ENCODE results near the gene HCAR3. TPM values are rescaled to one million over a fixed set of nuclear protein-coding genes. Genes with fewer than 3 reads are reported as not detected.

Gene HCAR3
- total and polyA plus RNA-seq, 2 of the 13 experiments (the other 11 are each of a cell fraction or from before 2014, with no cell fraction given) = 0.11 to 12.8 TPM

- TF ChIP-seq, protein P1, sequence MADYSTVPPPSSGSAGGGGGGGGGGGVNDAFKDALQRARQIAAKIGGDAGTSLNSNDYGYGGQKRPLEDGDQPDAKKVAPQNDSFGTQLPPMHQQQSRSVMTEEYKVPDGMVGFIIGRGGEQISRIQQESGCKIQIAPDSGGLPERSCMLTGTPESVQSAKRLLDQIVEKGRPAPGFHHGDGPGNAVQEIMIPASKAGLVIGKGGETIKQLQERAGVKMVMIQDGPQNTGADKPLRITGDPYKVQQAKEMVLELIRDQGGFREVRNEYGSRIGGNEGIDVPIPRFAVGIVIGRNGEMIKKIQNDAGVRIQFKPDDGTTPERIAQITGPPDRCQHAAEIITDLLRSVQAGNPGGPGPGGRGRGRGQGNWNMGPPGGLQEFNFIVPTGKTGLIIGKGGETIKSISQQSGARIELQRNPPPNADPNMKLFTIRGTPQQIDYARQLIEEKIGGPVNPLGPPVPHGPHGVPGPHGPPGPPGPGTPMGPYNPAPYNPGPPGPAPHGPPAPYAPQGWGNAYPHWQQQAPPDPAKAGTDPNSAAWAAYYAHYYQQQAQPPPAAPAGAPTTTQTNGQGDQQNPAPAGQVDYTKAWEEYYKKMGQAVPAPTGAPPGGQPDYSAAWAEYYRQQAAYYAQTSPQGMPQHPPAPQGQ (CRISPR knock-in tag; IDR thresholded peaks at IDR 0.05; ENCODE audit: borderline replicate concordance) = no peak
- no peak for TF ChIP-seq ATF1 (CRISPR knock-in tag; IDR thresholded peaks at IDR 0.05)
- no peak for TF ChIP-seq ZNF720 (CRISPR knock-in tag; IDR thresholded peaks at IDR 0.05)
- no peak for TF ChIP-seq MZF1 (CRISPR knock-in tag; IDR thresholded peaks at IDR 0.05; ENCODE audit: borderline replicate concordance)
- no peak for TF ChIP-seq SOX6 (IDR thresholded peaks at IDR 0.05)
- TF ChIP-seq SOX6 (CRISPR knock-in tag; IDR thresholded peaks at IDR 0.05) = peak; percentile 37; the same call in 1 of the 2 replicates
- no peak for TF ChIP-seq POLR2A (IDR thresholded peaks at IDR 0.05; ENCODE audit: insufficient read depth in 1 of 2, low read depth in 2 of 2, low read length in 2 of 2)
- TF ChIP-seq CBX1 (IDR thresholded peaks at IDR 0.05; ENCODE audit: low read depth) = no peak
- no peak for TF ChIP-seq HDAC6 (IDR thresholded peaks at IDR 0.05; ENCODE audit: low read depth, low read length)
- TF ChIP-seq KLF6 (CRISPR knock-in tag; IDR thresholded peaks at IDR 0.05) = no peak
- TF ChIP-seq ZNF605 (CRISPR knock-in tag; IDR thresholded peaks at IDR 0.05) = 0 out of 2 replicates have a peak, but pooled peaks have one; percentile 40
- no peak for TF ChIP-seq THRA (CRISPR knock-in tag; IDR thresholded peaks at IDR 0.05; ENCODE audit: borderline replicate concordance)
- no peak for TF ChIP-seq PCBP1 (IDR thresholded peaks at IDR 0.05; ENCODE audit: borderline replicate concordance, low read depth, low read length)
- peak; percentile 75 for TF ChIP-seq RCOR2 (CRISPR knock-in tag; IDR thresholded peaks at IDR 0.05)
- TF ChIP-seq HMG20A (CRISPR knock-in tag; IDR thresholded peaks at IDR 0.05; ENCODE audit: borderline replicate concordance) = peak; percentile 40; the same call in 1 of the 2 replicates
- no peak for TF ChIP-seq PCBP2 (optimal IDR thresholded peaks at IDR 0.05; ENCODE audit: low read depth, low read length, poor library complexity, severe bottlenecking)
- TF ChIP-seq ZNF225 (CRISPR knock-in tag; IDR thresholded peaks at IDR 0.05) = no peak
- TF ChIP-seq SRF (IDR thresholded peaks at IDR 0.05; ENCODE audit: low read depth, low read length) = no peak
- TF ChIP-seq JUN (CRISPR knock-in tag; IDR thresholded peaks at IDR 0.05) = no peak
- TF ChIP-seq KDM3A (CRISPR knock-in tag; IDR thresholded peaks at IDR 0.05; ENCODE audit: low read depth) = no peak
- TF ChIP-seq CENPX (CRISPR knock-in tag; IDR thresholded peaks at IDR 0.05) = no peak
- TF ChIP-seq EZH2 (conservative IDR thresholded peaks at IDR 0.05; ENCODE audit: low read depth, low read length) = no peak
- no peak for TF ChIP-seq JUNB (CRISPR knock-in tag; IDR thresholded peaks at IDR 0.05; ENCODE audit: borderline replicate concordance)
- no peak for TF ChIP-seq ZNF773 (CRISPR knock-in tag; IDR thresholded peaks at IDR 0.05; ENCODE audit: borderline replicate concordance)
- TF ChIP-seq CTCF (CRISPR knock-in tag; IDR thresholded peaks at IDR 0.05) = no peak
- no peak for TF ChIP-seq ZNF619 (CRISPR knock-in tag; IDR thresholded peaks at IDR 0.05)
- TF ChIP-seq DNMT1 (CRISPR knock-in tag; IDR thresholded peaks at IDR 0.05) = no peak
- TF ChIP-seq, protein P2, sequence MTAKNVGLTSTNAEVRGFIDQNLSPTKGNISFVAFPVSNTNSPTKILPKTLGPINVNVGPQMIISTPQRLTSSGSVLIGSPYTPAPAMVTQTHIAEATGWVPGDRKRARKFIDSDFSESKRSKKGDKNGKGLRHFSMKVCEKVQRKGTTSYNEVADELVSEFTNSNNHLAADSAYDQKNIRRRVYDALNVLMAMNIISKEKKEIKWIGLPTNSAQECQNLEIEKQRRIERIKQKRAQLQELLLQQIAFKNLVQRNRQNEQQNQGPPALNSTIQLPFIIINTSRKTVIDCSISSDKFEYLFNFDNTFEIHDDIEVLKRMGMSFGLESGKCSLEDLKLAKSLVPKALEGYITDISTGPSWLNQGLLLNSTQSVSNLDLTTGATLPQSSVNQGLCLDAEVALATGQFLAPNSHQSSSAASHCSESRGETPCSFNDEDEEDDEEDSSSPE (CRISPR knock-in tag; IDR thresholded peaks at IDR 0.05) = no peak
These were observed 4.5 kb upstream of the HCAR3 start (continued) for GRCh38 chr12:122721057-122721545.
